CD4-positive, alpha-beta T cell treated with Interferon gamma for 1 hour (primary cell): Measurements from ENCODE around the gene GNB3.

Experiments used
- DNase-seq: peaks from one replicate; pipeline ENCODE4 v3.0.0-alpha.2; 2020

The GNB3 gene

GRCh38 chr12:6840761-6841515, at the start of gene GNB3:
GNB3 (plus strand) TSS chr12:6840925; CDS start chr12:6841288, 363 bp downstream.
- no peak for DNase-seq

- no peak for DNase-seq
Measured at GRCh38 chr12:6791931-6792520, 48.7 kb upstream of the GNB3 start.

- peak; percentile 59 for DNase-seq
Measured at GRCh38 chr12:6792522-6793201, 48.1 kb upstream of the GNB3 start.

- DNase-seq: no peak
Measured at GRCh38 chr12:6795088-6795487, 45.6 kb upstream of the GNB3 start.

GRCh38 chr12:6796576-6796975, 44.1 kb upstream of the GNB3 start:
- DNase-seq: no peak

GRCh38 chr12:6799147-6799546, 41.6 kb upstream of the GNB3 start:
- no peak for DNase-seq

GRCh38 chr12:6807170-6807569, 33.6 kb upstream of the GNB3 start:
- DNase-seq: no peak

- DNase-seq: no peak
Measured at GRCh38 chr12:6809056-6809455, 31.7 kb upstream of the GNB3 start.

GRCh38 chr12:6810758-6811157, 30.0 kb upstream of the GNB3 start:
- DNase-seq: no peak

- no peak for DNase-seq
Measured at GRCh38 chr12:6813363-6813762, 27.4 kb upstream of the GNB3 start.

GRCh38 chr12:6816598-6816997, 24.1 kb upstream of the GNB3 start:
- no peak for DNase-seq

GRCh38 chr12:6817098-6817497, 23.6 kb upstream of the GNB3 start:
- no peak for DNase-seq

GRCh38 chr12:6817662-6818157, 23.0 kb upstream of the GNB3 start:
- no peak for DNase-seq

GRCh38 chr12:6818222-6818621, 22.5 kb upstream of the GNB3 start:
- DNase-seq: no peak

- no peak for DNase-seq
Measured at GRCh38 chr12:6818645-6819044, 22.1 kb upstream of the GNB3 start.

GRCh38 chr12:6819106-6820030, 21.4 kb upstream of the GNB3 start:
- no peak for DNase-seq

GRCh38 chr12:6820166-6820565, 20.6 kb upstream of the GNB3 start:
- no peak for DNase-seq

GRCh38 chr12:6821591-6822425, 18.9 kb upstream of the GNB3 start, which contains the start of gene GPR162:
GPR162 (plus strand) TSS chr12:6821821; CDS start chr12:6823899, 2,078 bp downstream.
- DNase-seq: peak; percentile 8

GRCh38 chr12:6822426-6823135, 18.1 kb upstream of the GNB3 start:
- DNase-seq: no peak

- no peak for DNase-seq
Measured at GRCh38 chr12:6823182-6824084, 17.3 kb upstream of the GNB3 start.
